K562 (cell line): ENCODE results near the gene YIF1A. TPM values are rescaled to one million over a fixed set of nuclear protein-coding genes. Genes with fewer than 3 reads are reported as not detected.
A peak's percentile ranks its signal among the peaks of the same experiment; 100 is the strongest.

Source experiments
- ATAC-seq: fragments of 200-7000 bp; cut with Tn5 transposase; 3 replicates; pipeline ENCODE4 v1.9.1; 2020; ENCODE audit warnings: moderate library complexity
- BruUV-seq: library from RNA; stranded (reverse); fragments of 400-500 nt; replicated peaks from 2 replicates; lab custom pipeline; 2021; lab: Mats Ljungman, UMichigan
- CTCF ChIA-PET: fragments of 300-600 bp; formaldehyde crosslinking; extraction: SDS; loops from one replicate; lab custom pipeline; 2021; ENCODE audit warnings: low intra/inter-chr PET ratio; lab: Yijun Ruan, JAX
- POLR2A ChIA-PET: fragments of 300-600, 350-650 bp; sonication (Branson Sonifier 250); formaldehyde crosslinking; extraction: SDS; loops from one replicate; lab custom pipeline; 2021; ENCODE audit warnings: antibody characterized with exemption, inconsistent platforms; lab: Yijun Ruan, JAX
- DNase-seq, 4 experiments: peaks; one replicate each; pipeline versions ENCODE4 v3.0.0 to v3.0.0-alpha.2; 2011 to 2018; ENCODE audit warnings: low spot score in 3 of 4, mixed read lengths in 3 of 4; ENCODE audit errors: extremely low read depth in 1 of 4
- FAIRE-seq: peaks from 2 replicates; lab custom pipeline; 2011; peaks lifted over from hg19 to GRCh38; lab: Jason Lieb, UNC
- H2AFZ ChIP-seq: 2 replicates; pipeline ENCODE4 v1.6.0; 2011; ENCODE audit warnings: low read depth, low read length, control low read depth, inconsistent platforms
- H3K27ac ChIP-seq: fragments of 200-600 bp; 3 replicates; pipeline ENCODE4 v1.8.0; 2011; ENCODE audit warnings: low read depth, mild to moderate bottlenecking, control low read depth, inconsistent platforms, low read length, moderate library complexity, mixed read lengths; ENCODE audit errors: extremely low read depth
- H3K27me3 ChIP-seq, 2 experiments: fragments of 300-600 bp in 1 of 2; 2 replicates in 1 of 2; 3 replicates in 1 of 2; pipeline versions ENCODE4 v1.6.0 to v1.8.0; 2011; ENCODE audit warnings: inconsistent platforms in 2 of 2, low read length in 2 of 2, mild to moderate bottlenecking in 1 of 2, mixed read lengths in 1 of 2, moderate library complexity in 1 of 2; ENCODE audit not compliant: control insufficient read depth in 2 of 2, insufficient read depth in 2 of 2
- H3K36me3 ChIP-seq: fragments of 300-600 bp; 3 replicates; pipeline ENCODE4 v1.8.0; 2011; ENCODE audit warnings: mild to moderate bottlenecking, low read length, inconsistent platforms; ENCODE audit not compliant: control insufficient read depth, insufficient read depth
- H3K4me1 ChIP-seq, 2 experiments: fragments of 200-600 bp in 1 of 2; replicated peaks in 1 of 2; 2 replicates in 1 of 2; 3 replicates in 1 of 2; pipeline versions ENCODE4 v1.5.1 to v1.8.0; 2011; ENCODE audit warnings: inconsistent platforms in 2 of 2, low read length in 2 of 2, mild to moderate bottlenecking in 1 of 2, mixed read lengths in 1 of 2, moderate library complexity in 1 of 2; ENCODE audit not compliant: control insufficient read depth in 2 of 2, insufficient read depth in 2 of 2
- H3K4me2 ChIP-seq: 2 replicates; pipeline ENCODE4 v1.6.1; 2011; ENCODE audit warnings: low read length, control low read depth, inconsistent platforms, mixed read lengths; ENCODE audit not compliant: insufficient read depth
- H3K4me3 ChIP-seq: fragments of 200-600 bp; sonication (generic), shearing (Covaris generic); 2 replicates; pipeline ENCODE4 v1.5.1; 2016; ENCODE audit warnings: control low read depth, inconsistent platforms
- H3K79me2 ChIP-seq: fragments of 200-600 bp; 3 replicates; pipeline ENCODE4 v1.8.0; 2011; ENCODE audit warnings: low read length, inconsistent platforms; ENCODE audit not compliant: control insufficient read depth, insufficient read depth
- H3K9ac ChIP-seq, 2 experiments: 2 replicates each; pipeline versions ENCODE4 v1.6.0 to v1.6.1; 2011; ENCODE audit warnings: low read depth in 2 of 2, low read length in 2 of 2, control low read depth in 1 of 2, inconsistent platforms in 1 of 2, mild to moderate bottlenecking in 1 of 2, mixed read lengths in 1 of 2; ENCODE audit not compliant: insufficient read depth in 1 of 2
- H3K9me1 ChIP-seq: one replicate; pipeline ENCODE4 v1.6.0; 2011; ENCODE audit warnings: inconsistent platforms, mild to moderate bottlenecking, low read length, moderate library complexity; ENCODE audit not compliant: control insufficient read depth, insufficient read depth
- H3K9me3 ChIP-seq: replicated peaks from 2 replicates; pipeline ENCODE4 v1.5.1; 2011; ENCODE audit warnings: low read depth, low read length, inconsistent platforms; ENCODE audit not compliant: control insufficient read depth, insufficient read depth
- H4K20me1 ChIP-seq: replicated peaks from 2 replicates; pipeline ENCODE4 v1.6.1; 2011; ENCODE audit warnings: low read length, inconsistent platforms, mixed read lengths; ENCODE audit not compliant: control insufficient read depth, insufficient read depth
- ARID2 ChIP-seq: fragments of 450-650 bp; IDR thresholded peaks from 2 replicates; pipeline ENCODE4 v1.6.1; 2017; ENCODE audit warnings: antibody characterized with exemption, mild to moderate bottlenecking
- ATF4 ChIP-seq: fragments of 450-650 bp; formaldehyde crosslinking; IDR thresholded peaks from 2 replicates; pipeline ENCODE4 v1.4.0; 2022; ENCODE audit warnings: mild to moderate bottlenecking, moderate library complexity
- BRD9 ChIP-seq: fragments of 450-650 bp; IDR thresholded peaks from 2 replicates; pipeline ENCODE4 v1.6.1; 2018; ENCODE audit warnings: low read depth; ENCODE audit not compliant: partially characterized antibody
- C11orf30 ChIP-seq: fragments of 450-650 bp; IDR thresholded peaks from 2 replicates; pipeline ENCODE4 v1.6.1; 2016; ENCODE audit warnings: low read depth, mild to moderate bottlenecking
- E2F1 ChIP-seq: sonication (generic); formaldehyde crosslinking; IDR thresholded peaks from 2 replicates; pipeline ENCODE4 v1.8.1; 2023; ENCODE audit warnings: mild to moderate bottlenecking, missing genetic modification reagents, moderate library complexity
- GABPB2 ChIP-seq: fragments of 250-450 bp; sonication (Bioruptor Pico); conservative IDR thresholded peaks from 2 replicates; pipeline ENCODE4 v1.5.1; 2021; ENCODE audit warnings: mild to moderate bottlenecking
- JUND ChIP-seq, 2 experiments: IDR thresholded peaks; 2 replicates in 1 of 2; 3 replicates in 1 of 2; pipeline ENCODE4 v1.6.1; 2011; ENCODE audit warnings: borderline replicate concordance in 2 of 2, low read depth in 2 of 2, low read length in 2 of 2, improper control_type of control experiment in 1 of 2, missing biosample characterization in 1 of 2, missing genetic modification characterization in 1 of 2, missing genetic modification reagents in 1 of 2
- NCOA1 ChIP-seq: fragments of 450-650 bp; IDR thresholded peaks from 2 replicates; pipeline ENCODE4 v1.6.1; 2016; ENCODE audit warnings: low read depth
- NFIC ChIP-seq: fragments of 450-650 bp; IDR thresholded peaks from 2 replicates; pipeline ENCODE4 v1.6.1; 2017; ENCODE audit warnings: mild to moderate bottlenecking, inconsistent platforms
- NR0B1 ChIP-seq: fragments of 450-650 bp; IDR thresholded peaks from one replicate; pipeline ENCODE4 v1.6.1; 2018; ENCODE audit warnings: mild to moderate bottlenecking, moderate library complexity; ENCODE audit not compliant: partially characterized antibody
- SLC30A9 ChIP-seq: fragments of 250-450 bp; sonication (Bioruptor Pico); IDR thresholded peaks from 2 replicates; pipeline ENCODE4 v1.8.0; 2022; ENCODE audit warnings: mild to moderate bottlenecking, moderate library complexity
- SMARCC2 ChIP-seq: fragments of 450-650 bp; IDR thresholded peaks from 2 replicates; pipeline ENCODE4 v1.6.1; 2017; ENCODE audit warnings: antibody characterized with exemption, moderate library complexity, mild to moderate bottlenecking, low read depth
- TEAD1 ChIP-seq, 2 experiments: fragments of 450-650 bp in 1 of 2; sonication (generic) in 1 of 2; formaldehyde crosslinking; IDR thresholded peaks; 2 replicates each; pipeline versions ENCODE4 v1.4.0 to v1.8.0; 2020 to 2022; ENCODE audit warnings: mild to moderate bottlenecking in 2 of 2, missing genetic modification reagents in 1 of 2
- XRCC5 ChIP-seq: fragments of 200-400 bp; formaldehyde crosslinking; IDR thresholded peaks from 2 replicates; pipeline ENCODE4 v1.6.1; 2017; ENCODE audit warnings: low read depth, mild to moderate bottlenecking, low read length
- ZNF263 ChIP-seq: sonication (generic); formaldehyde crosslinking; IDR thresholded peaks from 2 replicates; pipeline ENCODE4 v1.8.0; 2022; ENCODE audit warnings: mild to moderate bottlenecking, missing genetic modification reagents, borderline replicate concordance
- ZNF280B ChIP-seq: fragments of 250-450 bp; sonication (Bioruptor Pico); IDR thresholded peaks from 2 replicates; pipeline ENCODE4 v1.5.1; 2021; ENCODE audit warnings: mild to moderate bottlenecking
- ZNF699 ChIP-seq: fragments of 250-450 bp; sonication (Bioruptor Pico); IDR thresholded peaks from 2 replicates; pipeline ENCODE4 v1.8.0; 2021; ENCODE audit warnings: mild to moderate bottlenecking, moderate library complexity; ENCODE audit not compliant: insufficient replicate concordance
- ZNF75A ChIP-seq: fragments of 450-650 bp; formaldehyde crosslinking; IDR thresholded peaks from 2 replicates; pipeline ENCODE4 v1.4.0; 2020; ENCODE audit warnings: mild to moderate bottlenecking
- WGBS: fragments of 100-300 bp; shearing (Covaris generic); methylation state at CpG from one replicate; pipeline ENCODE4 v1.1.6; 2016; ENCODE audit warnings: low coverage, mixed read lengths; ENCODE audit not compliant: insufficient coverage; ENCODE audit errors: missing lambda C conversion rate; 5-methylcytosine and 5-hydroxymethylcytosine counted together
- in situ Hi-C: fragments of 300-500 bp; cut with MboI; formaldehyde crosslinking; loops from 4 replicates; pipeline ENCODE4 v1.15.0; 2018; ENCODE audit warnings: inconsistent platforms, mixed read lengths
- intact Hi-C: fragments of 100-400 bp; cut with micrococcal nuclease; formaldehyde crosslinking; loops from 2 replicates; pipeline ENCODE4 v1.14.2; 2022
- polyA plus RNA-seq, 8 experiments: library from polyadenylated mRNA; depleted of rRNA in 4 of 8; stranded (reverse) in 5 of 8; unstranded in 3 of 8; fragments of >200 nt; fragmentation: Nextera tagmentation in 2 of 8; fragmentation: Illumina TruSeq in 1 of 8; extraction: Ambion mirVana in 2 of 8; extraction: Trizol in 1 of 8; gene quantifications; 2 replicates each; pipeline versions ENCODE4 v1.2.1 to v1.2.3, GENCODE V29; 2011 to 2014; ENCODE audit warnings: inconsistent platforms in 1 of 8, missing spikeins in 1 of 8
- total RNA-seq, 7 experiments: library from RNA; depleted of rRNA in 6 of 7; stranded (reverse); fragments of >200 nt in 6 of 7; fragmentation: Illumina TruSeq in 2 of 7; extraction: Trizol in 2 of 7; gene quantifications; 2 replicates each; pipeline versions ENCODE4 v1.2.1 to v1.2.3, GENCODE V29; 2011 to 2021; ENCODE audit warnings: low replicate concordance in 1 of 7

Gene YIF1A
- total and polyA plus RNA-seq, 9 of the 15 experiments (the other 6 are each of a cell fraction or from before 2014, with no cell fraction given) = 8.6 to 121 (median 77.2) TPM

- TF ChIP-seq GABPB2 (CRISPR knock-in tag) (no peak), BRD9 (no peak), ZNF75A (no peak), SLC30A9 (CRISPR knock-in tag) (no peak), XRCC5 (no peak), E2F1 (CRISPR knock-in tag) (no peak), ZNF699 (CRISPR knock-in tag) (no peak), NR0B1 (no peak)
Observed at GRCh38 chr11:66272596-66272995, 16.3 kb downstream of the YIF1A start (continued).

GRCh38 chr11:66271816-66272215, 17.1 kb downstream of the YIF1A start:
- POLR2A ChIA-PET = interaction anchor here (2.2 kb wide), 1 partner anchor 10 kb away, joined by 21 read pairs; no protein-coding TSS in a partner anchor
- TF ChIP-seq NFIC = no peak
- no peak for TF ChIP-seq ZNF263 (CRISPR knock-in tag)
- TF ChIP-seq NCOA1 = no peak
- no peak for TF ChIP-seq ARID2
- TF ChIP-seq TEAD1 (CRISPR knock-in tag; IDR thresholded peaks at IDR 0.05) = no peak
- no peak for TF ChIP-seq ATF4
- TF ChIP-seq SMARCC2 = no peak
- TF ChIP-seq C11orf30 = no peak
- no peak for TF ChIP-seq ZNF280B (CRISPR knock-in tag)
- TF ChIP-seq JUND (IDR thresholded peaks at IDR 0.05; ENCODE audit: borderline replicate concordance, low read depth, low read length) = no peak
- TF ChIP-seq JUND (tag; IDR thresholded peaks at IDR 0.05; ENCODE audit: borderline replicate concordance, low read depth, low read length) = no peak

More at GRCh38 chr11:66271816-66272215, 17.1 kb downstream of the YIF1A start:
- no peaks in the 10 kb centered on the region for H3K27me3 ChIP-seq
- 99% methylated on average over 7 of the region's 7 CpGs for WGBS
- H3K9me3 ChIP-seq = no peaks in the 10 kb centered on the region
- H3K79me2 ChIP-seq = peaks cover 29% of the 10 kb centered on the region
- peaks cover 64% of the 10 kb centered on the region for H3K36me3 ChIP-seq
- TSS peak; percentile 7 for BruUV-seq
- H2AFZ ChIP-seq = no peak overlapping the region
- no peak overlapping the region for H3K4me2 ChIP-seq
- in situ Hi-C loops = no loop called here
- H3K4me3 ChIP-seq = no peak overlapping the region
- peaks cover 5 to 28% of the 10 kb centered on the region in 2 experiments; a peak in 4 of 5 replicates for H3K4me1 ChIP-seq
- DNase-seq = no peak
- CTCF ChIA-PET = no interaction called here
- 0 out of 4 replicates have a peak overlapping the region, but pooled peaks of 1 of the 2 experiments have one; percentile 36 for H3K9ac ChIP-seq
- H3K9me1 ChIP-seq = no peaks in the 10 kb centered on the region
- intact Hi-C loops = no loop called here
- ATAC-seq = no peak
- H4K20me1 ChIP-seq = peaks cover 10% of the 10 kb centered on the region; the same call in 1 of the 2 replicates
- FAIRE-seq = no peak
- no peak overlapping the region for H3K27ac ChIP-seq
